Stimulated activated CD4-positive, alpha-beta T cell treated with anti-CD3 and anti-CD28 coated beads, TNF-alpha, amount 100 ng/mL, for 1 hour (primary cell): Measurements from ENCODE around the gene SLF2.
A peak's percentile ranks its signal among the peaks of the same experiment; 100 is the strongest.

Source experiments
- DNase-seq, 3 donors: peaks; one replicate each; pipeline ENCODE4 v3.0.0-alpha.2; 2020; ENCODE audit warnings: low read depth in 3 of 3, low spot score in 1 of 3

SLF2 gene

DNA sequence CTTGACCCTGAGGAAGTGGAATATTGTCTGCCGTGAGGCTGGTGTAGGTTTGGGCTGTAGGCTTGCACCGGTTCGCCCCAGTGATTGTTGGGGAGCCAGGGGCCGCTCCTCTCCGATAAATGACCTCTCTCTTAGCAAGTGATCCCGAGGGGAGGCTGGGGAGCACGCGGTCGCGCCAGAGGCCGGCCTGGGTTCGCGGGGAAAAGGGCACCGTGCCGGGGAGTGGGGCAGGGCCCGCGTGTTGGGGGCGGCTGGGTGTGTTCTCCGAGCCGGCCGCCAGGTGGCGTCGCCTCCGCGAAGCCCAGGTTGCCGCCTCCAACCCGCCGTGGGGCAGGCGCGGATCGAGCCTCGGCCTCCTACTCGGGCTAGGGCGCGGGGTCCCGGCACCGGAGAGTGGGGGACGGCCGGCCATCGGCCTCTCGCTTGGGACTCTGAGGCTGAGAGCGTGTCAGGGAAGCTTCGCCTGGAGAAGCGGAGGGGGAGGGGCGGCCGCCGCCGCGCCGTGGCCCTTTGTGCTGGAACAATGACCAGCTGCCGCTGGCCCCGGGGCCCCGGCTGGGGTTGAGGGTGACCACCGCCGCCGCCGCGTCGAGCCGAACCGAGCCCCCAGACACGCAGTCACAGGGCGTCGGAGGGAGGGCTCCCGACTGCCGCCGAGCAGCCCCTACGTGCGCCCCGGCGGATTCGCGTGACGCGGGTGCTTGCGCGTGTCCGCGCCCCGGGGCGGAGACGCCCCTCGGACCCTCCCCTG, 86.4 kb downstream of the SLF2 start:
- peak; percentile 38 to 71 (median 52) for DNase-seq

DNA sequence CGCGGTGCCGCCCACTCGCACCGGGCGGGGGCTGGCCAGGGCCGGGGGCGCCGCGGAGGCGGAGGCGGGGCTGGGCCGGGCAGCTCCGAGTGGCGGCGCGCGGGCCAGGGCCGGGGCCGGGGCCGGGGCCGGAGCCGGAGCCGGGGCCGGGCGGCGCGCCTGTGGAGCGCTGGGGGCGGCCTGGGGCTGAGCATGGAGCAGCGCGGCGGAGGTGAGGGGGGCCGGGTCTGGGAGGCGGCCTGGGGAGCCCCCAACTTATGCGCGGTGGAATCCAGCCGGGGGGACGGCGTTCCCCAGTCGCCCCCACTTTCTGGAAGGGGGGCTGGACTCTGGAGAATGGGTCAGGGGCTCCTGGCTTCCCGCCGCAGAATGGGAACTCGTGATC, 87.0 kb downstream of the SLF2 start, which contains the start of gene LZTS2:
LZTS2 (plus strand) TSS at position 67 of the 385 bp plus-strand sequence. CDS start 2,731 bp downstream, outside the sequence.
- no peak for DNase-seq

DNA sequence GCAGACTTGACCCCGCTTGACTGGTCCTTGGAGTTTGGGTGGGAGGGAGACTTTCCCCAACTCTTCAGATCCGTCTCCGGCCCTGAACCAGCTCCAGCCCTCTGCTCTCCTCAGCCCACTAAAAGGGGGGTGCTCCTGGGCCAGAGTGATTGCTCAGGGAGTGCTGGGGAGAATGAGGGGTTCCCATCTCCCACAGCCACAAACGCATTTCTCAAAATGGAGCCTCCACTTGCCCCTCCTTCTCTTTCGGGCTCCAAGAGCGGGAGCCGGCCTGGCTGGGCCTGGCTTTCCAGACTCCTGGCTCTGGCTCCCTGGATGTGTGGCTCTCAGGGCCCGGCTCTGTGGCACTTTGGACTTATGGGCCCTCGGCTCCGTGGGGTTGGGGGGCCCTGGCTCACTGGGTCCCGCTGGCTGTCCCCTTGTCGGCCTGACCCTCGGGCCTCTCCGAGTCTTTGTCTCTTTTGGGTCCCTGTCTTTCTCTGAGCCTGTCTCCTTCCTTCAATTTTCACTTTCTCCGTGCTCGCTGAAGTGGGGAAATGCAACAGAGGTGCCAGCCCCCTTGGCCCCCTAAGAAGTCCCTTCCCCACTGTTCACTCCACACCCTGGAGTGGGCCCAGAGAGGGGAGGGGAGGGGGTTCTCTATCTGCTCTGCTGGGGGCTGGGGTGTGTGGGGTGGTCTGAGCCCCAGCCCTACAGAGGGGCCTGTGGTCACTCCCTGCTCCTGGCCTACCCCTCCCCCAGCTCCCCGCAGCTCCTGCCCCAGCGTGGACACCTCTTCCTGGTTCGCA, 87.6 kb downstream of the SLF2 start:
- DNase-seq = no peak

DNA sequence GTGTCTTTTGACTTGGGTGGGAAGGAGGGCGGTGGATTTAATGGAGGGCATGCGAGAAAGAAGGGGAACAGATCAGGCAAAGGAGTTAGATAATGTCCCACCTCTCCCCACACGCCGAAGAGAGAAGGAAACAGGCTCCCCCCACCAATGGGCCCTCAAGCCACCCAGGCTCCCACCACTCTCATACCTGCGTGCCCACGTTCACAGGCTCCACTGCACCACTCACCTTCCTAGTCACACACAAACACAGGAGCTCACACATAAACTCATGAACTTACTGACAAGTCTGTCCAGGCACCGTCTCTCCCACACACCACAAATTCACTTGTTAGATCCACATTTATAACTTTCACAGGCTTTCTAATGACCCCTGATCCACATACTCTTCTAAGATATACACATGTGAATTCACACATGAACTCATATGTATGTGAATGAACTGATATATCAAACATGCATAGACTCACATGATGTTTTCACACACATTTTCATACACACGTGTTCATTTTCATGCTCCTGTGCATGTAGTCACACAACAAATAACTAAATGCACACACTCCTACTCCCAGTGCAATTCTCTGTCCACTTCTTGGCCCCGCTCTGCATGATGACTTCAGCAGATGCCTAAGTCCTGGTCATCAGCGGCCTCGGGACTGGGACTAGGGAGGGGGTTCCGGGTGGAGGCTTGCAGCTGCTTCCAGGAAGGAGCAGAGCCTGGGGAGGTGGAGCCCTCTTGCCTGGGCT, 88.3 kb downstream of the SLF2 start:
- DNase-seq = no peak

DNA sequence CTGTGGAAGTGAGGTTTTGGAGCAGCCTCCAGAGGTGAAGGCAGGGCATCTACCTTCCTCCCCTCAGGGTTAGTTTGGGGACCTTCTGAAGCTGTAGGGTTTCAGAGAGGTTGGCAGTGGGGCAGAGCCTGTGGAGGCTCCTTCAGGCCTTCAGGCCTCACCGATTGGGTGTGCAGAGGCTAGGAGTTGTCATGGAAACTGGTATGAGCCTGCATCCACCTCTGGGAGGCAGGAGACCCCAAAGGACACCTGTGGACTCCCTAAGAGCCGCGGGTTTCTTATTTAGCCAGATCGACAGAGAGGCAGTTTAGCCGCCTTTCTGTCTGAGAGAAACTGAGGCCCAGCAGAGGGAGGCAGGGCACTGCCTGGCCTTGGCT, 88.9 kb downstream of the SLF2 start:
- no peak for DNase-seq

DNA sequence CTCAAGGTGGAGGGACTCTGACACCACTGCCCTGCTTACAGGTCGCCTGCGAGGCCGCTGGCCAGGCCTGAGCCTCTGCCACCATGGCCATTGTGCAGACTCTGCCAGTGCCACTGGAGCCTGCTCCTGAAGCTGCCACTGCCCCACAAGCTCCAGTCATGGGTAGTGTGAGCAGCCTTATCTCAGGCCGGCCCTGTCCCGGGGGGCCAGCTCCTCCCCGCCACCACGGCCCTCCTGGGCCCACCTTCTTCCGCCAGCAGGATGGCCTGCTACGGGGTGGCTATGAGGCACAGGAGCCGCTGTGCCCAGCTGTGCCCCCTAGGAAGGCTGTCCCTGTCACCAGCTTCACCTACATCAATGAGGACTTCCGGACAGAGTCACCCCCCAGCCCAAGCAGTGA, 89.7 kb downstream of the SLF2 start:
- DNase-seq = no peak

DNA sequence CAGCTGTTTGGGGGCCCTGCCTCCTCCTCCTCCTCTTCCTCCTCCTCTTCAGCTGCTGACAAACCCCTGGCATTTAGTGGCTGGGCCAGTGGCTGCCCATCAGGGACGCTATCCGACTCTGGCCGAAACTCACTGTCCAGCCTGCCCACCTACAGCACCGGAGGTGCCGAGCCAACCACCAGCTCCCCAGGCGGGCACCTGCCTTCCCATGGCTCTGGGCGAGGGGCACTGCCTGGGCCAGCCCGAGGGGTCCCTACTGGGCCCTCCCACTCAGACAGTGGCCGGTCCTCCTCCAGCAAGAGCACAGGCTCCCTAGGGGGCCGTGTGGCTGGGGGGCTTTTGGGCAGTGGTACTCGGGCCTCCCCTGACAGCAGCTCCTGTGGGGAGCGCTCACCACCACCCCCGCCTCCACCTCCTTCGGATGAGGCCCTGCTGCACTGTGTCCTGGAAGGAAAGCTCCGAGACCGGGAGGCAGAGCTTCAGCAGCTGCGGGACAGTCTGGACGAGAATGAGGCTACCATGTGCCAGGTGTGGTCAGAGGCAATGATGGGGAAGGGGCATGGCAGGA, 91.0 kb downstream of the SLF2 start:
- no peak for DNase-seq

DNA sequence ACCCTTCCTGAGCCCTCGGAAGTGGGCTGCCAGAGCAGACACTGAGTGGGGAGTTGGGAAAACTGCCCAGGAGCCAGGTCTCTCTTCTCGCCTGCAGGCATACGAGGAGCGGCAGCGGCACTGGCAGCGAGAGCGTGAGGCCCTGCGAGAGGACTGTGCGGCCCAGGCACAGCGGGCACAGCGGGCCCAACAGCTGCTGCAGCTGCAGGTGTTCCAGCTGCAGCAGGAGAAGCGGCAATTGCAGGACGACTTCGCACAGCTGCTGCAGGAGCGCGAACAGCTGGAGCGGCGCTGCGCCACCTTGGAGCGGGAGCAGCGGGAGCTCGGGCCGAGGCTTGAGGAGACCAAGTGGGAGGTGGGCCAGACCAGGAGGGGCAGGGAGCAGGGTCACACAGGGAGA, 92.6 kb downstream of the SLF2 start:
- no peak for DNase-seq

DNA sequence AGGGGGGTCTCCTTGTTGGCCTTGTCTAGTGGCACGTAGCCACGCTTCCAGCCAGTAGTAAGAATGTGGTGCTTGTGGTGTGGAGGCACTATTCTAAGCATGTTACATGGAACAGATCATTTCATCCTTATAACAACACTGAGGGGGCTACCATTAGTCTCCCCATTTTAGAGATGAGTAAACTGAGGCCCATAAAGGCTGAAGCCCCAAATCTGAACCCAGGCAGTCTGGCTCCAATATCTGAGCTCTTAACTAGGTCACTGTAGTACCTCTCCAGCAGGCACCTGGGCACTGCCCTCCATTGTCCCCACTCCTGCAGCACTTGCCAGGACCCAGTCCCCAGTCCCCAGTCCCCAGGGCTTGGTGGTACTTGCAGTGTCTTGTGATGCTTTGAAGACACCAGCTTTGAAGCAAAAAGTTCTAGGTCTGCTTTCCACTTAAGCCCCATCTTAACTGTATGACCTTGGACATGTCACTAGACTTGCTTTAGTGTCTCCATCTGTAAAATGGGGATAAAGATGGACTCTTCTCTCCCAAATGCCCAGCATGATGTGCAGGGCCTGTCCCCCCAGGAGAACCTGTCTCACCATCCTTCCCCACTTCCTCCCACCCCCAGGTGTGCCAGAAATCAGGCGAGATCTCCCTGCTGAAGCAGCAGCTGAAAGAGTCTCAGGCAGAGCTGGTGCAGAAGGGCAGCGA, 93.3 kb downstream of the SLF2 start:
- no peak for DNase-seq

DNA sequence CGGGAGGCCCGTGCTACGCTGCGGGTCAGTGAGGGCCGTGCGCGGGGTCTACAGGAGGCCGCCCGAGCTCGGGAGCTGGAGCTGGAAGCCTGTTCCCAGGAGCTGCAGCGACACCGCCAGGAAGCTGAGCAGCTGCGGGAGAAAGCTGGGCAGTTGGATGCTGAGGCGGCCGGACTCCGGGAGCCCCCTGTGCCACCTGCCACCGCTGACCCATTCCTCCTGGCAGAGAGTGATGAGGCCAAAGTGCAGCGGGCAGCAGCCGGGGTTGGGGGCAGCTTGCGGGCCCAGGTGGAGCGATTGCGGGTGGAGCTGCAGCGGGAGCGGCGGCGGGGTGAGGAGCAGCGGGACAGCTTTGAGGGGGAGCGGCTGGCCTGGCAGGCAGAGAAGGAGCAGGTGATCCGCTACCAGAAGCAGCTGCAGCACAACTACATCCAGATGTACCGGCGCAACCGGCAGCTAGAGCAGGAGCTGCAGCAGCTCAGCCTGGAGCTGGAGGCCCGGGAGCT, 93.9 kb downstream of the SLF2 start:
- no peak for DNase-seq

DNA sequence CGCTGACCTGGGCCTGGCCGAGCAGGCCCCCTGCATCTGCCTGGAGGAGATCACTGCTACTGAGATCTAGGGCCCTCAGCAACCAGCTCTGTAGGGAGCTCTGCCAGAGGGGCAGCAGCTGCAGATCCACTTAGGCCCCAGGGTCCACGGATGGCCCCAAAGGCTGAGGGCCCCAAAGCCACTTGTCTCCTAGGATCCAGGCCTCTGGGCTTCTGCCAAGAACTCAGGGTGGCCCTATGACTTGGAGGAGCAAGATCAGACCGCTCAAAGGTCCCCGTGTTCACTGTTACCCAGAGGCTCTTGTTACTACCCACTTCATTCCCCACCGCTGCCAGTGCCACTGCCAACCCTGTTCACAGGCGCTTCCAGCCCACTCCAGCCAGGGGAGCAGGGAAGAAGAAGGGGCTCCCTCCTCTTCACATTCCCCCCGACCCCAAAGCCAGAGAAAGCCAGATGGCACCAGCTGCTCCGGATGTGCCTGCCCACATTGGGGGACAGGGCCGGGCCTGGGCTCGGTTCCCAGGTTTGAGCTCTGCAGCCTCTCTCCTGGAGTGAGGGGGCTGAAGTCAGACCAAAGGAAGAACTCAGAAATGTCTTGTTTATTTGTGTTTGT, 94.4 kb downstream of the SLF2 start:
- no peak for DNase-seq

DNA sequence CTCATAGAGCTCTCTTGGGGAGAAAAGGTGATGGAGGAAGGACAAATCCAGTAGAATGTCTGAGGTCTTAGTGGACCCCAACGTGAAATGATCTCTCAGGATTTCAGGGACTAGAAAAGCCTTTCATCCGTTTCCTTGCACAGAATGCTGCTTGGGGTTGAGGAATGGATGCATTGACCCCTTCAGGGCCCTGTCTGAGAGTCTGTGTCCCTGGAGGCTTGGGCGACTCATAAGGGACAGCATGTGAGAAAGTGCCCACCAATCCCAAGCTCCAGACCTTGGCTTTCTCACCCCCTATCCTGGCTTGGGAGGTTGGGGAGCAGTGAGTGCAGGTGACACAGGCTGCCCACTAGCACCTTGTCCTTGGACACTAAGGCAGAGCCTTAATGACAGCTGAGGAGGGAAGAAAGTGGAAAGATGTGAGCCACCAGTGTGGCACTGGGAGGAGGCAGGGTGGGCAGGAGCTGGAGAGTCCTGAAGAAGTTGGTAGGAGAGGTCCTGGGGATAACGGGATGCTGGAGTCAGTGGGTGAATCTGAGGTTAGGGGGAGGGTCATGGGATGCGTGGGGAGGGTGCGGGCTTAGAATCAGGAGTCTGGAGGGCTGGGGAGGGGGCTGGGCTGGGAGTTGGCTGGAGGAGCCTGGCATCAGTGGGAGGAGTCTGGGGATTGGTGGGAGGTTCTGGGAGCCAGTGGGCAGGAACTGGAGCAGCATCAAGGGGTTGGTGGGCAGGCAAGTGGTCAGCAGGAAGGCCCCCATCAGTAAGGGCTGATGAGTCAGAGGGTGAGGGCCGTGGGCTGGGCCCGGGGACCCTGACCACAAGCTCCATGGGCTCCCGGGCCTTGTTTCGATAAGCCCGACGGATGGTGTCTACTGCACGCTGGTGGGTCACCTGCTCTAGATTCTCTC, 95.4 kb downstream of the SLF2 start:
- no peak for DNase-seq

DNA sequence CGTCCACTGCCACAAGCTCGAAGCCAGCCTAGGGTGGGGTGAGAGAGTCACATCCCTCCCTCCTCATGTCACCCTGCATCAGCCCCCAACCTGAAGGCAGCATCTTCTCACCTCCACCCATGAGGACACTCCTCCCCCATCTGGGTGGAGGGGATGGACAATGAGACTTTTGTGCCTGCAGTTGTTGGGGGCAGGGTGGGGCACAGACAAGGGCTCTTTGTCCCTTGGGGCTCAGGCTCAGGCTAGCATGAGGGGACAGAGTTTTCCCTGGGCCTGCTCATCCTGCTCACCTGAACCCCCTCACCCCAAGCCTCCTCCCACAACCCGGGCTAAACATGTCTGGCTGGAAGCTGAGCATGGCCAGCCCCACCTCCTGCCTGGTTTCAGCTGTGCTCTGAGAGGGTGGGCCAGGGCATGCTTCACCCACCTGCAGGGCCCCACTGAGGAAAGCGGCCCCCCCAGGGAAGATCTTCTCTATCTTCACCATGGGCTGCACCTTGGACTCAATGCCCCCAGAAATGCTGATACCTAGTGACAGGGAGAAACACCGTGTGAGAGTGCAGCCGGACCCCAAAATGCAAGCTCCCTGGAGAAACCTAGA, 96.2 kb downstream of the SLF2 start:
- no peak for DNase-seq

DNA sequence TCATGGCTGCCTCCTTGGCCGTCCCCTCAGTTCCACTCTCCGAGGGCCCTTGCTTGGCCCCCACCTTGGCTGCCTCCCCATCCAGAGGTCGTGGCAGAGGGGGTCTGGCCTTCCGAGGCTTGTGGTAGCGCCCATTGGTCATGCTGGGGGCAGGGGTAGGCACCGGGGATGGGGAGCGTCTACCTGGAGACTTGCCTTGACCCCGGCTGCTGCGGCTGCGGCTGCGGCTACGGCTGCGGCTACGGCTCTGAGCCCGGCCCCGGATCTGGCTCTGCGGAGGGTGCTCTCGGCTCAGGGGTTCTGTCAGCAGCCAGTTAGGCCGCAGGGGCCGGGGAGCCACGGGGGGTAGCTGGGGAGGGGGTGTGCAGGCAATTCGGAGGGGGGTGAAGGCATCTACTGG, 97.6 kb downstream of the SLF2 start:
- no peak for DNase-seq

DNA sequence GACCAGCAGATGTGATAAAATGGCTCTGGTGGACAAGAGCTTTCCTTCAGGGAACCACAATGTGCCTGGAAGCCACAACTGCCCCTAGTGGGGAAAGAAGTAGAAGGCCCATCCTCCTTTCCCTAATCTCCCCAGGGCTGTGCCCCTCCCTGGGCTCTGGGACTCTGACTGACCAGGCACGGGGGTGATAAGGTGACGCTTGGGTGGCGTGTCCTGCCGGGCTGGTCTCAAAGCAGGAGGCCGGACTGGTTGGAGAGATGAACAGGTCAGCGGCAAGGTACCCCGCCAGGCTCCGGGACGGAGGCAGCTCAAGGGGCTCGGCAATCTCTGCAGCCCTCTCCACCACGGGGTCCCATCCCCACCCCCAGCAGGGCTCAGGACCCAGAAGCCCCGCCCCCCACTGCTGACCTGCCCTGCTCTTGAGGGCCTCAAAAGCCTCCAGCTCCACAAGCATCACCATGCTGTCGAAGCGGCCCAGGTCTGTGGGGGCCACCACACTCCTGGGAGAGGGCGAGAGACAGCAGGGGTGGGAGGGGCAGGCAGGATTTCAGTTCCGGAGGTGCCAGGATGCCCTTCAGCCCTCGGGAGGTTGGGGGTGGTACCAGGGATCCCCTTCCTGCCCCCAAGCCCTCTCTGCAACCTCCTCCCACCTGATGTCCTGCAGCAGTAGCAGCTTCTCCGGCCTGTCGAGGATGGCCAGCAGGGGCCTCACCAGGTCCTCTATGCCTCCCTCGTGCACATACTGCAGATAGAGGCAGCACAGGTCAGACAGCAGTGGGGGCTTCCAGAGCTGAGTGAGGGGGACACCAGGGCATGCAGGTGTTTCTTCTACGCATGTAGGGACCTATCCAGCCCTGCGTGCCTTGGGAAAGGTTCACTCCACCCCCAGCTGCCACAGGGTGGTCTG, 99.0 kb downstream of the SLF2 start:
- DNase-seq = no peak

DNA sequence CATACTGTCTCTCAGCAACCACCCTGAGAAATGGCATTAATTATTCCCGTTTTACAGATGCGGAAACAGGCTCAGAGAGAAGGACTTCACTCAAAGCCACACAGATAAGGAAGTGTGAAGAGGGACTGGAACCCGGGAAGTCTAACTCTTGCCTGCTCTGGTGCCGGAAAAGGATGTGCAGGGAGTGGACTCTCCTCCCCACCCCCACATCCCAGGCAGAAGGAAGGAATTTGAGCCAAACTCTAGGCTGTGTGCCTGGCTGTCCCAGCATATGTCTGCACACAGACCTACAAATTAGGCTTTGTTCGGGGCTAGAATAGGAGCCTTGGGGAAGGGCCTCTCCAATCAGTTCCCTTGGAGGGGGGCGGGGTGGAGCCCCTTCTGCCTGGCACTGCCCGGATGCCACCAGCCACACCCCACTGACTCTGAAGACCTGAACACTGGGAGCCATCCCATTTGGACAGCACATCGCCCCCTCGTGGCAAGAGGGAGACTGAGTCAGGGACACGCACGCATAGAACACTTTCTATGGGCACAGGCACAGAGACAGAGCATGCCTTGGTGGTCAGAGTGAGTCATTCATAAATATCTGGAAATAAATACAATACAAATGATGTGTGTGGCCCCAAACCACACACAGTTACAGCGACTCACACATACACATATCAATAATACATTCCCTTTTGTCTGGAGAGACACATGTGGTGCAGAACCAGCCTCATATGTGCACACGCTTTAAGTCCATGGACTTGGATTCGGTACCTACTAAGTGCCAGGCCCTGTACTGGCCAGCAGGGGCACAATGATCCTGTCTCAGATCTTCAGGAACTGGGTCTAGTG, 100.0 kb downstream of the SLF2 start:
- peak in 2 of 3 donors; percentile 43 to 63 for DNase-seq

DNA sequence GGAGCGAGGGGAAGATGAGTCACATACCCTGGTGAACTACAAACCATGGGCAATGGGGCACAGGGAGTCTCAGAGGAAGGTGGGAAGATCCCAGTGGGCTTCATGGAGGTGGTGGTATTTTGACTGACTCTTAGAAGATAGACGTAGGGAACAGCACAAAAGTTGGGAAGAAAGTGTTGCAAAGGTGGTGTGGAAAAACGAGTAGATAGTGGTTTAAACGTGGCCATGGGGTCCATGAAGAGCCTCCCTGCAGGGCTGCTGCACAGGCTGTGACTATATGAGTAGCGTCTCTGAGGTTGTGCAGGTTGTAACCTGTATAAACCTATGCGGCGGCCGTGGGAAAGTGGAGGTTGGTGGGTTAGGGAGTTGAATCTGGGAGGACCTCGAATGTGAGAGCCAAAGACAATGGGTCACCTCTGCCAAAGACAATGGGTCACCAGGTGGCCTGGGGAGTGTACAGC, 100.6 kb downstream of the SLF2 start:
- DNase-seq = no peak
